RWPE2 (cell line): Measurements from ENCODE around the gene TTC39A.

Experiments used
- ATAC-seq: fragments of 200-7000 bp; cut with Tn5 transposase; 3 replicates; pipeline ENCODE4 v1.9.1; 2021; ENCODE audit warnings: low read depth
- DNase-seq: peaks from one replicate; pipeline ENCODE4 v3.0.0-alpha.2; 2020; ENCODE audit warnings: low spot score
- H3K27ac ChIP-seq: fragments of 450-650 bp; 2 replicates; pipeline ENCODE4 v1.5.1; 2017; ENCODE audit warnings: mild to moderate bottlenecking; ENCODE audit not compliant: poor library complexity, severe bottlenecking
- H3K27me3 ChIP-seq: fragments of 250-450 bp; sonication (Bioruptor Pico); 2 replicates; pipeline ENCODE4 v1.5.1; 2021; ENCODE audit warnings: mild to moderate bottlenecking, moderate library complexity; ENCODE audit not compliant: insufficient read depth, poor library complexity, severe bottlenecking
- H3K36me3 ChIP-seq: fragments of 250-450 bp; sonication (Bioruptor Pico); 2 replicates; pipeline ENCODE4 v1.5.1; 2020; ENCODE audit warnings: low read depth, mild to moderate bottlenecking, moderate library complexity
- H3K4me1 ChIP-seq: fragments of 250-450 bp; sonication (Bioruptor Pico); 2 replicates; pipeline ENCODE4 v1.5.1; 2021; ENCODE audit warnings: mild to moderate bottlenecking, moderate library complexity; ENCODE audit not compliant: insufficient read depth, poor library complexity, severe bottlenecking
- H3K4me3 ChIP-seq: fragments of 250-450 bp; sonication (Bioruptor Pico); 2 replicates; pipeline ENCODE4 v1.5.1; 2021; ENCODE audit warnings: mild to moderate bottlenecking, moderate library complexity; ENCODE audit not compliant: severe bottlenecking
- H3K9me3 ChIP-seq: fragments of 250-450 bp; sonication (Bioruptor Pico); 2 replicates; pipeline ENCODE4 v1.5.1; 2021; ENCODE audit warnings: mild to moderate bottlenecking, moderate library complexity; ENCODE audit not compliant: severe bottlenecking
- TF ChIP-seq, protein P1 (sequence below): fragments of 450-650 bp; IDR thresholded peaks from one replicate; pipeline ENCODE4 v1.5.1; 2017; ENCODE audit warnings: mild to moderate bottlenecking, moderate library complexity; ENCODE audit not compliant: poor library complexity, severe bottlenecking

TTC39A gene

GRCh38 chr1:51365774-51366173 is 35.4 kb upstream of the TTC39A start:
- DNase-seq (no peak), ATAC-seq (no peak)
- H3K27me3 ChIP-seq = no peaks in the 10 kb centered on the region
- TF ChIP-seq, protein P1, sequence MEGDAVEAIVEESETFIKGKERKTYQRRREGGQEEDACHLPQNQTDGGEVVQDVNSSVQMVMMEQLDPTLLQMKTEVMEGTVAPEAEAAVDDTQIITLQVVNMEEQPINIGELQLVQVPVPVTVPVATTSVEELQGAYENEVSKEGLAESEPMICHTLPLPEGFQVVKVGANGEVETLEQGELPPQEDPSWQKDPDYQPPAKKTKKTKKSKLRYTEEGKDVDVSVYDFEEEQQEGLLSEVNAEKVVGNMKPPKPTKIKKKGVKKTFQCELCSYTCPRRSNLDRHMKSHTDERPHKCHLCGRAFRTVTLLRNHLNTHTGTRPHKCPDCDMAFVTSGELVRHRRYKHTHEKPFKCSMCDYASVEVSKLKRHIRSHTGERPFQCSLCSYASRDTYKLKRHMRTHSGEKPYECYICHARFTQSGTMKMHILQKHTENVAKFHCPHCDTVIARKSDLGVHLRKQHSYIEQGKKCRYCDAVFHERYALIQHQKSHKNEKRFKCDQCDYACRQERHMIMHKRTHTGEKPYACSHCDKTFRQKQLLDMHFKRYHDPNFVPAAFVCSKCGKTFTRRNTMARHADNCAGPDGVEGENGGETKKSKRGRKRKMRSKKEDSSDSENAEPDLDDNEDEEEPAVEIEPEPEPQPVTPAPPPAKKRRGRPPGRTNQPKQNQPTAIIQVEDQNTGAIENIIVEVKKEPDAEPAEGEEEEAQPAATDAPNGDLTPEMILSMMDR = no peak
- no peaks in the 10 kb centered on the region for H3K4me1 ChIP-seq
- H3K9me3 ChIP-seq = no peaks in the 10 kb centered on the region
- H3K27ac ChIP-seq = no peak overlapping the region
- H3K36me3 ChIP-seq = peaks cover 28% of the 10 kb centered on the region
- no peak overlapping the region for H3K4me3 ChIP-seq

GRCh38 chr1:51359879-51360278 is 29.5 kb upstream of the TTC39A start:
- Histone ChIP-seq H3K9me3 (no peaks in the 10 kb centered on the region), H3K4me1 (no peaks in the 10 kb centered on the region), H3K4me3 (no peak overlapping the region), H3K27me3 (no peaks in the 10 kb centered on the region), H3K27ac (no peak overlapping the region), H3K36me3 (peaks cover 44% of the 10 kb centered on the region)
- DNase-seq = no peak
- no peak for ATAC-seq
- TF ChIP-seq, protein P1 = no peak

DNA sequence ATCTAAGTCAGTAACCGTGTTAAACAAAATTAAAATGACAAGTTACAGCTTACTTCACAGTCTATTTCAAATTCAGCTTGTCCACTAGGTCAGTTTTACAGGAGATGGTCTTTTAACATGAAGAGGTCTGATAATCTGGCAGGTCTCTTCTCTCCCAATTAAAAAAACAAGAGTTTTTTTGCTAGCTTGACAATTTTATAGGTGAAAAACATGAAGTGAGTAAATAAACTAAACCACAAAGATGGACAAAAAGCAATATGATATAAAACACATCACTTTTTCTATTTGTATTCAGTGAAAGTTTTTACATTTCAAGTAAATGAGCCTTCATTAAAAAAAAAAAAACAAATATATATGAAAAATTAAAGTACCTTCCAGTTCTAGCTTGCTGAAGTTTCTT is 25.0 kb upstream of the TTC39A start:
- TF ChIP-seq, protein P1 = no peak
- peaks cover 29% of the 10 kb centered on the region for H3K36me3 ChIP-seq
- H3K27ac ChIP-seq = no peak overlapping the region
- H3K4me1 ChIP-seq = no peaks in the 10 kb centered on the region
- H3K27me3 ChIP-seq = no peaks in the 10 kb centered on the region
- DNase-seq (no peak), ATAC-seq (no peak)
- H3K9me3 ChIP-seq = no peaks in the 10 kb centered on the region
- no peak overlapping the region for H3K4me3 ChIP-seq

- DNase-seq = no peak
These were observed 24.1 kb upstream of the TTC39A start for GRCh38 chr1:51354416-51354815.

DNA sequence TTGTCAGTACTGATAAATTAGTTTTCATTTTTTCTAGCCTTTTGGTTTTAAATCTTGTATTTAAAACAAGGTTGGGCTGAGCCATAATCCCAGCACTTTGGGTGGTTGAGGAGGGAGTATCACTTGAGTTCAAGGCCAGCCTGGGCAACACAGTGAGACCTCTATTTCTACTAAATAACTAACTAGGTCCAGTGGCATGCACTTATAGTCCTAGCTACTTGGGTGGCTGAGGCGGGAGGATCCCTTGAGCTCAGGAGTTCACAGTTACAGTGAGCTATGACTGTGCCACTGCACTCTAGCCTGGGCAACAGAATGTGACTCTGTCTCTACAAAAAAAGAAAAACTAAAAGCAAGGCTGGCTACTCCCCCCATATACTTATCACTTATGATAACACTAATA is 21.5 kb upstream of the TTC39A start:
- ATAC-seq = no peak
- no peak overlapping the region for H3K4me3 ChIP-seq
- no peak for DNase-seq
- TF ChIP-seq, protein P1 = no peak
- no peak overlapping the region for H3K27ac ChIP-seq
- peaks cover 26% of the 10 kb centered on the region for H3K36me3 ChIP-seq
- no peaks in the 10 kb centered on the region for H3K27me3 ChIP-seq
- H3K4me1 ChIP-seq = no peaks in the 10 kb centered on the region
- H3K9me3 ChIP-seq = no peaks in the 10 kb centered on the region

More at GRCh38 chr1:51354416-51354815, 24.1 kb upstream of the TTC39A start:
- Histone ChIP-seq H3K27me3 (no peaks in the 10 kb centered on the region), H3K9me3 (no peaks in the 10 kb centered on the region), H3K4me1 (no peaks in the 10 kb centered on the region), H3K4me3 (no peak overlapping the region), H3K36me3 (peaks cover 26% of the 10 kb centered on the region), H3K27ac (no peak overlapping the region)
- no peak for ATAC-seq
- TF ChIP-seq, protein P1 = no peak
